HG02763 (cell line): ENCODE data around the gene SLC26A2.

ENCODE experiments used
- ATAC-seq: cut with Tn5 transposase; IDR thresholded peaks from one replicate; pipeline ENCODE4 v1.9.1; 2021; ENCODE audit warnings: mild to moderate bottlenecking, moderate library complexity; ENCODE audit not compliant: unreplicated experiment

SLC26A2 gene

GRCh38 chr5:150035139-150035895, 74.8 kb downstream of the SLC26A2 start:
- ATAC-seq: peak; percentile 75

GRCh38 chr5:150036513-150036912, 76.0 kb downstream of the SLC26A2 start:
- no peak for ATAC-seq
